ENCODE data around the gene GRM2.

The GRM2 gene

DNA sequence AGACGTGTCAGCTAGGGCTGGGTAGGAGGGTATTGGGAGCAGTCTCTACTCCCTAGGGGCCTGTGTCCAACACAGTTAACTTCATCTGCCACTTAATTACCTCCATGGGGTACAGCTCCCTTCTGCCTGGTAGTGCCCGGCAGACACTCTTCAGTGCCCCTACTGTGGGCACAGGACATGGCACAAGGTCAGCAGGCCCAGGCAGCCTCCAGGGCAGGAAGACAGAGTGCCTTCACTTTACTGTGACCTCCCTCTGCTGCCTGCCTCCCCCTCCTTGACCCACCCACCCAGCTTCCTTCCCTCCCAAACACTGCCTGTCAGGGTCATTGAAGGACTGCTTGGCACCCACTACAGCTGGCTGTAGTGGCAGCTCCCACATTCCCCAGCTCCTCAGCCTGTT lies 6.5 kb upstream of the GRM2 start:
- H3K36me3 ChIP-seq (replicated peaks; ENCODE audit: insufficient read depth, low read length) = no peaks in the 10 kb centered on the region
- no peak overlapping the region for H3K4me2 ChIP-seq (ENCODE audit: low read depth, low read length)

DNA sequence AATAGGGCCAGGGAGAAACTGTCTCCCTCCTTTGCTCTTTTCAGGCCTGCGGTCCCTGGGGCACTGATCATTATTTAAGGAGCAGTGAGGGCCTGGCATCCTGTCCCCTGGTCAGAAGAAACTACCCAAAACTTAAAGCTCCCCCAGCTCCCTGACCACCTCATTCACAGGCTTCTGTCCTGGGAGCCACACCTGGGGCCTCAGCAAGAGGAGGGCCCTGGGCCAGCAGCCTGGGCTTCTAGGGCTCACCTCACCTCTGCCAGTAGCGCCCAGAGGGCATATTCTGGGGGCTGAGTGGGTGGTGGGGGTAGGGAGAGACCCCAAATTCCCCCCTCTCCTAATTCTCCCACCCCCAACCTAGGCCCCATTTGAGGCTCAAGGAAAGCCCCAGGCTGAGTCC lies 4.7 kb upstream of the GRM2 start:
- H3K79me2 ChIP-seq (ENCODE audit: low read length) = no peaks in the 10 kb centered on the region
- no peaks in the 10 kb centered on the region for H3K36me3 ChIP-seq (replicated peaks; ENCODE audit: insufficient read depth, low read length)
- H3F3A ChIP-seq (ENCODE audit: insufficient read depth, low read length) = no peaks in the 10 kb centered on the region
- H3K4me3 ChIP-seq (ENCODE audit: low read length) = no peak overlapping the region
- H3K4me2 ChIP-seq (ENCODE audit: low read depth, low read length) = no peak overlapping the region
- H3K9ac ChIP-seq (ENCODE audit: low read length) = no peak overlapping the region
- H3K4me1 ChIP-seq (ENCODE audit: low read length) = no peaks in the 10 kb centered on the region
- no peak overlapping the region for H2AFZ ChIP-seq (ENCODE audit: low read length)
- no peaks in the 10 kb centered on the region for H3K9me3 ChIP-seq (replicated peaks; ENCODE audit: insufficient read depth, low read length)
- H3K27ac ChIP-seq (ENCODE audit: low read length) = no peak overlapping the region
- no peaks in the 10 kb centered on the region for H4K20me1 ChIP-seq (ENCODE audit: insufficient read depth, low read length)
- no peaks in the 10 kb centered on the region for H3K27me3 ChIP-seq (replicated peaks; ENCODE audit: insufficient read depth, low read length)
- TF ChIP-seq EZH2phosphoT487 (IDR thresholded peaks at IDR 0.05; ENCODE audit: low read length) (no peak), EZH2 (optimal IDR thresholded peaks at IDR 0.05; ENCODE audit: low read depth, low read length) (no peak), CTCF (IDR thresholded peaks at IDR 0.05; ENCODE audit: low read length) (no peak)
- no peaks in the 10 kb centered on the region for H3K9me2 ChIP-seq (replicated peaks; ENCODE audit: insufficient read depth, low read length)
- no peak for DNase-seq

More for the DNA sequence above, 6.5 kb upstream of the GRM2 start:
- no peak for DNase-seq
- no peaks in the 10 kb centered on the region for H3K9me3 ChIP-seq (replicated peaks; ENCODE audit: insufficient read depth, low read length)
- H3K4me3 ChIP-seq (ENCODE audit: low read length) = no peak overlapping the region
- no peaks in the 10 kb centered on the region for H3K4me1 ChIP-seq (ENCODE audit: low read length)
- H3K27me3 ChIP-seq (replicated peaks; ENCODE audit: insufficient read depth, low read length) = no peaks in the 10 kb centered on the region
- TF ChIP-seq EZH2 (optimal IDR thresholded peaks at IDR 0.05; ENCODE audit: low read depth, low read length) (no peak), CTCF (IDR thresholded peaks at IDR 0.05; ENCODE audit: low read length) (no peak), EZH2phosphoT487 (IDR thresholded peaks at IDR 0.05; ENCODE audit: low read length) (no peak)
- H3K79me2 ChIP-seq (ENCODE audit: low read length) = no peaks in the 10 kb centered on the region
- no peak overlapping the region for H2AFZ ChIP-seq (ENCODE audit: low read length)
- no peaks in the 10 kb centered on the region for H3F3A ChIP-seq (ENCODE audit: insufficient read depth, low read length)
- no peak overlapping the region for H3K9ac ChIP-seq (ENCODE audit: low read length)
- H3K27ac ChIP-seq (ENCODE audit: low read length) = no peak overlapping the region
- no peaks in the 10 kb centered on the region for H3K9me2 ChIP-seq (replicated peaks; ENCODE audit: insufficient read depth, low read length)
- no peaks in the 10 kb centered on the region for H4K20me1 ChIP-seq (ENCODE audit: insufficient read depth, low read length)

DNA sequence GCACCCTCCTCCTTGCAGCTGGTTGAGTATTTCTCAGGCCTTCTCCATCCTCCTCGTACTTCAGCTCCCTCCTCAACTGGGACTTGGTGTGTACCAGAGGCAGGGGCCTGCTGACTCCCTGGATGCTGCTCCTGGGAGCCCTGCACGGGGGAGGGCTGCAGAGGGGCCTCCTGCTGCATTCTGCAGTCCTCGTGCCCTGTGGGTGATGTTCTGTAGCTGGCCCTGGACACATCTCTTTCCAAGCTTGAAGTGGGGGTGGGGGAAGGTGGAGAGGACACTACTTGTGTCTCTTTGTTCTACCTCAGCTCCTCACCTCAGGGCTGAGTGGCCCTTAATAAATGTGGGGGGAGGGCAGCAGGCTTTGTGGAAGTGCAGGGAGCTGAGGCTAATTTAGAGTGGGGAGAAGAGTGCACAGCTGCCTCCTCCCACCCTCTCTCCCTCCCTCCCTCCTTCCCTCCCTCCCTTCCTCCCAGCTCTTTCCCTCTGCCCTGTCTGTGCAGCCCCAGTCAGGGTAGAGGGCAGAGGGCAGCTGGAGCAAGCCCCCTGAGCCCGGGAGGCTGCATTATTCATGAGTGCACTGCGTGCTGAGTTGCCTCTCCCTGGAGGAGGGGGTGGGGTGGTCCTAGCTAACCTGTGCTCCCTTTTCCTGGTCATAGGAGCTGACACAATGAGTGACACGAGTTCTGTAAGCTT lies 3.7 kb upstream of the GRM2 start:
- Histone ChIP-seq H3K9ac (ENCODE audit: low read length) (no peak overlapping the region), H4K20me1 (ENCODE audit: insufficient read depth, low read length) (no peaks in the 10 kb centered on the region), H3K27ac (ENCODE audit: low read length) (no peak overlapping the region), H2AFZ (ENCODE audit: low read length) (no peak overlapping the region), H3K4me3 (ENCODE audit: low read length) (no peak overlapping the region), H3K36me3 (replicated peaks; ENCODE audit: insufficient read depth, low read length) (no peaks in the 10 kb centered on the region), H3K4me2 (ENCODE audit: low read depth, low read length) (no peak overlapping the region), H3K79me2 (ENCODE audit: low read length) (no peaks in the 10 kb centered on the region), H3K9me3 (replicated peaks; ENCODE audit: insufficient read depth, low read length) (no peaks in the 10 kb centered on the region), H3K4me1 (ENCODE audit: low read length) (no peaks in the 10 kb centered on the region), H3K9me2 (replicated peaks; ENCODE audit: insufficient read depth, low read length) (no peaks in the 10 kb centered on the region), H3F3A (ENCODE audit: insufficient read depth, low read length) (no peaks in the 10 kb centered on the region), H3K27me3 (replicated peaks; ENCODE audit: insufficient read depth, low read length) (no peaks in the 10 kb centered on the region)
- TF ChIP-seq EZH2 (optimal IDR thresholded peaks at IDR 0.05; ENCODE audit: low read depth, low read length) (no peak), EZH2phosphoT487 (IDR thresholded peaks at IDR 0.05; ENCODE audit: low read length) (no peak)
- DNase-seq = no peak

Measured in MM.1S (cell line).